GM18511 (cell line): ENCODE results near the gene ALDH3B1.

Experiments used
- ATAC-seq: cut with Tn5 transposase; IDR thresholded peaks from one replicate; pipeline ENCODE4 v1.9.1; 2021; ENCODE audit warnings: mild to moderate bottlenecking, moderate library complexity; ENCODE audit not compliant: unreplicated experiment

ALDH3B1 gene

DNA sequence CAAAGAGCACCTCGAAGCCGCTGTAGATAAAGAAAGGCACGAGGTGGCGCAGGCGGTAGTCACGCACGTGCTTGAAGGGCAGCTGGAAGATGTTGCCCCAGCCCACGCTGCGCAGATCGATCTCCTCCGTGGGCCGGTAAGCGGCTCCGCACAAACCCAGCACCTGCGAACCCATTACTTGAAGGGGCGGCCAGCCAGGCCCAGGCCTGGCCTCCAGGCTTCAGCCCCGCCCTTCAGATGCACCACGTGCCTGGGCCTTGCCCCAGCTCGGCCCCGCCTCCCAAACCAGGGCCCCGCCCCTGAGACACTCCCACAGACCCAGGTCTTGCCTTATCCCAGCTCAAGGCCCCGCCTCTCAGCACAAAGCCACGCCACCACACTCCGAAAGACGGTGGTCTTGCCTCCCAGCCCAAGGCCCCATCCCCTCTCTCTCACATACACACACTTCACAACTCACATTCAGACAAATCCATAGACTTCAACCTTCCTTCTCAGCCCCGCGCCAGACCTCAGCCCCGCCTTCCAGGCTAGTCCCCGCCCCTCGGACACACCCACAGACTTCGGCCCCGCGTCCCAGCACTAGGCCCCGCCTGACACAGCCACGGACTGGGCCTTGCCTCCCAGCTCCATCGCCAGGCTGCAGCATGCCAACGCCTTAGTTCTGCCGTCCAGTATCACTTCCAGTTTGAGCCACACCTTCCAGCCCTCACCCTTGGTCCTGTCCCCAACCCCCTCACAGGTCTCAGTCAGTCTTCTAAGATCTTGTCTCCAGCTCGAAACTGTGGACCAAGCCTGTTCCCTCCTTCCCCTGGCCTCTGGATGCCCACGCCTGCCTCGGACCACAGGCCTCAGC, 13.3 kb upstream of the ALDH3B1 start:
- ATAC-seq, result no peak

DNA sequence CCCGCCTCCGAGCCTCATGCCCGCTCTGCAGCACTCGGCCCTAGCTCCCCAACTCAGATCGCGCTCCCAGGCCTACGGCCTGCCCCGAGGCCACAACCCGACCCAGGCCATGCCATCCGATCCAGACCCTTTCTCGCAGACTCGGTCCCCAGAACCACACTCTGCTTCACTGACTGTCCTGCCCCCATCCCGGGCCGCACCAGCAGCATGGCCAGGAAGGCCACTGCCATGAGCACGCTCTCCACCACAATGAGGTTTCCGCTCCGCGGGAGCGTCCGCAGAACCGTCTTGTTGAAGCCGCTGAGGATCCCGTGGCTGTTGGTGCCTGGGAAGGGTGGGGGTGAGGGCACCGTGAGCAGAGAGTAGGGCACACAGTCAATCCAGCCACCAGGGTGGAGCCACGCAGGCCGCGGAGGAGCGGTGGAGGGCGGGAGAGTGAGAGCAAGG, 12.6 kb upstream of the ALDH3B1 start:
- ATAC-seq, result no peak

DNA sequence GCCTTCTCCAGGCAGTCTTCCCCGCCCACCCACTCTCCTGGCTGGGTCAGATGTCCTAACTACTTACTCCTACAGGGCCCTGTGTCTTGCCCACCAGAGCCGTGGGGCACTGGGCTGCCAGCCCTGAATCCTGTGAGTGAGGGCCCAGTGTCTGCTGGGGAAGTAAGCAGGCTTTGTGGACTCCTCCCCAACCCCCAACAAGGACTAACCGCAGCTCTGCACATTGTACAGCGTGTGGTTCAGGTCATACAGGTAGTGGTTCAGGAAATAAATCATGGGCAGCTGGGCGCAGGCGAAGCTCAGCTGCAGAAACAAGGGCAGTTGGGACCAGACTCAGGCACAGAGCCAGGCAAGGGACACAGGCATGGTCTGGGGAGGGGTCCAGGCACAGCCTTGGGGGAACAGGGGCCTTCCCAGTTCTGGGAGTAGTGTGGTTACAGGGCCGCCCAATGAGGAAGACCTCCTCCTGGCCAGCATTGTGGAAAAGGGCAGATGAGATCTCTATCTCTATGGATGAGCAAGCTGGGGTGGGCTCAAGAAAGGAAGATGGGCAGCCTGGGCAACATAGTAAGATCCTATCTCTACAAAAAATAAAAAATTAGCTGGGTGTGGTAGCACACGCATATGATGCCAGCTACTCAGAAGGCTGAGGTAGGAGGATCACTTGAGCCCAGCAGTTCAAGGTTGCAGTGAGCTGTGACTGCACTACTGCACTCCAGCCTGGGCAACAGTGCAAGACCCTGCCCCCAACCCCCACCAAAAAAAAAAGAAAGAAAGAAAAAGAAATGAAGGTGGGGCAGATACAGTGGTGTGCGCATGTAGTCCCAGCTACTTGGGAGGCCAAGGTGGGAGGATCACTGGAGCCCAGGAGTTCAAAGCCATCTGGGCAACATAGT, 11.7 kb upstream of the ALDH3B1 start:
- ATAC-seq, result no peak

DNA sequence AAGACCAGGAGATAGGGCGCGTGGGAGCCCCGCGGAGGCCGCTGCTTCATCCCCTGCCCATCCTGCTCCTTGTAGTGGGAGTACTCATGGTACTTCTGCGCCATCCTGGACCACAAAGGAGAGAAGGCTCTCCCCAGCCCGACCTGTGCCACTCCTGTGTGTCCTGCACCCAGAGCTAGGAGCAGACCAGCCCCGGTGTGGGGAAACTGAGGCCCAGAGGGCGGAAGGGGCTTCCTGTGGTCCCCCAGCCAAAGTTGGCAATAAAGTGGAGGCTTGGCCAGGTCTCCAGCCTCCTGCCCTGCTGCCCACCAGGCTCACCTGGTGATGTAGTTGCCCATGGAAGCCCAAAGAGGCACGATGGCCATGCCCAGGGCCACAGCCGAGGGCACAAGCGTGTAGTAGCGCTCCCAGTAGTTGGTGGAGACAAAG, 10.9 kb upstream of the ALDH3B1 start:
- ATAC-seq, result no peak

- ATAC-seq, result no peak
Observed at GRCh38 chr11:67999704-68000103, 10.4 kb upstream of the ALDH3B1 start.

GRCh38 chr11:68002575-68002937, 7.6 kb upstream of the ALDH3B1 start:
- peak; percentile 13 for ATAC-seq

DNA sequence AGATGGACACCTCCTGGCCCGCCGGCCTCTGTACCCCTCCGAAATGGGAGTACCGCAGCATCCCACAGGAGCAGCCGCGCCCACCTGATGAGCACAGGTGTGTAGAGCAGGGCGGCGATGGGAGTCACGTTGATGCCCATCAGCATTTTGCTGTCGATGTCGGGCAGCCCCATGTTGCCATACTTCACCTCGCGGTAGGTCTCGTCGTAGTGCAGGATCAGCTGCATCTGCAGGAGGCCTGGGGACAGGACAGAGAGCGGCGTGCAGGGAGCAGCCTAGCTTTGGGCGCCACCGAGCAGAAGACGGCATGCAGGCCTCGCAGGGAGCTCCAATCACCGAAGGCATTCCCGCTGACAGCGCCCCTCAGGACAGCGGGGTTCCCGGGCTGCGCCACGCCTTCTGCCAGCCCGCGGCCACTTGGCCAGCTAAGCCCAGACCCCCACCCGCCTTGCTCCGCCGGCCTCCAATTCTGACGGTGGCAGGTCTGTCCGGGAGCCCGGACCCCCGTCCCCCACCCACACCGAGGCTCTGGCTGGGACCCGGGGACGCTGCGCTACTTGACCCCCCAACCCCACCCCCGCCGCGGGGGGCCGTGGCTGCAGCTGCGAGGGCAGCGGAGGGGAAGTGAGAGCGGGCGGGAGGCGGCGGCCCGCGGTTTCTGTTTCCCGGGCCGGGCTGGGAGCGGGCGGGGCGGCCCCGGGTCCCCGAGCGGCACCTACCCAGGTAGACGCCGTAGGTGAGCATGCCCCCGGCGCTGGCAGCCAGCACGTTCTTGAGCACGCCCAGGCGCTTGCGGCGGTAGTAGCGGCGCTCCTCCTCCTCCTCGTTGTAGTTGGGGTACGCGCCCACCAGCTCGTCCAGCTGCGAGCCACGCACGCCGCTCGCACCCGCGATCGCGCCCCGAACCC, 6.9 kb upstream of the ALDH3B1 start:
- ATAC-seq, result peak; percentile 50

DNA sequence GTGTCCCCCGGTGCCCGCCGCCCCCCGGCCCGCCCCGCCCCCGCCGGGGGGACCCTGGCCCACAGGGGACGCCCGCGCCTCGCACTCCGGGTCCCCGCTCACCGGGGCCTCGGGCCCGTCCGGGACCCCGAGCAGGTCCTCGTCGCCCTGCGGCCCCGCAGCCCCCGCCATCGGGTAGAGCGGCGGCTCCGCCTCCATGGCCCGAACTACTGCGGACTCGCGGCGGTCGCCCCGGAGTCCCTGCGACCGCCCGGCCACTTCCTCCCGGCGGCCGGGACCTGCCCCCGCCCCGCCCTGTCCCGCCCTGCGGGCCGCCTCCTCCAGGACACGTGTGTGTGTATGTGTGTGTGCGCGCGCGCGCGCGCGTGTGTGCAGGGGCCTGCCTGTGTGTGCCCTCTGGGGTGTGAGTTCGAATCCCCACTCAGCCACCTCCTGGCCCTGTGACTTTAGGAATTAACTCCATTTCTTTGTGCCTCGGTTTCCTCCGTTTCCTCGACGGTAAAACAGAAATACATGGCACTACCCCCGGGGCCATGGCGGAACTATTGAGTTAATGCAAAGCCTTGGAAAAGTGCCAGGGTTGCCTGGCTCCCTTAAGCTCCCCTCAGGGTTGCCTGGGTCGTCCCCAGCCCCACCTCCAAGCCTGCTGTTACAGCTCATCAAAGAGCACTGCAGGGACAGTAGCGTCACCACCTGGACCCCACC, 6.1 kb upstream of the ALDH3B1 start, which contains the start of gene UNC93B1:
Gene UNC93B1 (minus strand): TSS at position 252 of the 705 bp plus-strand sequence. CDS start 54 bp downstream, at position 198.
- ATAC-seq, result peak; percentile 60

DNA sequence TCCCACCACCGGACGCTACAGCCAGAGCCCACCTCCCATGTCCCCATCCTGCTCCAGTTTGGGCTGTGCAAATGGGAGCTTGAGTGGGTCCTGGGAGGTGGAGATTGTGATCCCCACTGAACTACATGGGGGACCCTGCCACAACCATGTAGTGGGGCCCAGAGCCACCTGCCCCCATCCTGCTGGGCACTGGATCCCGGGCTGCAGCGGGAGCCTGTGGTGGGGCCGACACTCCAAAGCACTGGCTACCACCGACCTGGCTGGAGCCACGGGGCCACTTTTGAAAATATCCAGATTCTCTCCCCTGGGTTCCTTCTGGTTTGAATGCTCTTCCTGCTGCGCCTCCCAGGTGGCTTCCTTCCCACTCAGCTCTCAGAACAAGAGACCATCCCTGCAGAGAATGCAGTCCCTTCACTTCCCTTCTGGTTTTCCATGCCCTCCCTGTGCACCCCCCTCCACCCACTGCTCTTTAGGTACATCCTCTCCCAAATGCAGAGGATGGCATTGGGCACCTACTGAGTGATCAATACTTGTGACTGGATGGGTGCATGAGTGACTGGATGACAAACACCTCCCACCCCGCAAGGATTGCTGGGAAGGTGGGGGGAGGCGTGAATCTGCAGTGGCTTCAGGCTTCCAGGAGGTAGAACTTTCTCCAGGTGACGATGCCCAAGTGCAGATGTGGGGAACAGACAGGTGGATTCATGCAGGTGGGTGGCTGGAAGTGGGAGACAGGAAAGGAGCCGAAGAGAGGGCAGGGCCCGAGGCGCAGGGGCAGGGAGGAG, 5.4 kb upstream of the ALDH3B1 start:
- ATAC-seq, result no peak

DNA sequence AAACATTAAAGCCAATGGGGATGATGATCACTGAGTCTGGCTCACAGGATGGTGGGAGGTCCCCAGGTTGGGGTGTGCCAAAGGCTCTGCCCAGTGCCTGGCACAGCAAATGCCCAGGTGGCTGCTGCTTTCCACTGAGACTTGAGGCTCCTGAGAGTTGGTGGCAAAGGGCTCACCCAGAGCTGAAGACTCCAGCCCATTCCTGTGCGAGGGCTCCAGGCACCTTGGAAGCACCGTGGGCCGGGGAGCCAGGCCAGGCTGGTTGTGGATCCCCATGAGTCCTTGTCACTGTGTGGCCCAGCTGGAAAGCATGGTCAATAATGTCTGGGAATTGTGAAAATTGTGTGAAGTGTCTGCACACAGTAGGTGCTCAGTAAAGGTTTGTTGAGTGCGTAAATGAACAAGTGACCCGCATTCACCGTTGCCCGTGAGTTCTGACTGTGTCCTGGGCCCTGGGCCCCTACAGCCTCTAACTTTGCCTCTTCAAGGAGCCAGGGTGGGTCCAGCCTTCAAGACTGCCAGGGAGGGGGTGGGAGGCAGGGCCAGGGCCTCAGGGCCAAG, 3.4 kb upstream of the ALDH3B1 start:
- no peak for ATAC-seq

DNA sequence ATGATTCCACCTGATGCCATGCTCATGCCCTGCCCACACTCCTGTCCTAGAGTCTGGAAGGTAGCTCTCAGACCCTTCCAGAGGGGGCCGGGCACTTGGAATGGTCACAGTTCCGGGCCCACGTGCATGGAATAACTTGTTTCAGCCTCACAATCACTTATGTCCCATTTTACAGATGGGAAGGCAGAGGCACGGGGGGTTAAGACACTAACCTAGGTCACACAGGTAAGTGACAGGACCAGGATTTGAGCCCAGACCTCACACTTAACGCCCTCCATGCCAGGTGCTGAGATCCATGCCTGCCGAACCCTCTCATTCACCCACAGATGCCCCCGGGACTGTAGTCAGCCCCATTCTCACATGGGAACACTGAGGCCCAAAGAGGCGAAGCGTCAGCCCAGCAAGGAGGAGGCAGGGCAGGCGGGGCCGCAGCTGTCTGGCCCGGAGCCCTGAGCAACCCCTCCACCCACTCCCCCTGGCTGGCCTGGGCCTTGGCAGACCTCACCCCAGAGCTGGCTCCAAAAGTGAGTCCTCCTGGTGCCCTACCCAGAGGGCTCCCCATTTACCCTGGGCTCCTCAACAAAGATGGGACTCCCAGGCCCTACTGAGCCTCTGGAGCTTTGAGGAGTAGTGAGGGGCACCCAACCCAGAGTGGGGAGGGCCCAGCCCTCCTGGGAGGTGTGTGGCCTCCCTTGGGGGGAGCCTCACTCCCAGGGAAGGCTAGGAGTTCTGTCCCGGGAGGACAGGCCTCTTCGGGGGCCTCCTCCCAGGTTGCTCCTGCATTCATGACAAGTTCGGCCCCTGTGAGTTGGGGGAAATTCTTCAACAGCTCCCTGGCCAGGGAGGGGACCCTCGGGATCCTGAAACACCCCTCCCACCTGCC, 2.4 kb upstream of the ALDH3B1 start:
- no peak for ATAC-seq

DNA sequence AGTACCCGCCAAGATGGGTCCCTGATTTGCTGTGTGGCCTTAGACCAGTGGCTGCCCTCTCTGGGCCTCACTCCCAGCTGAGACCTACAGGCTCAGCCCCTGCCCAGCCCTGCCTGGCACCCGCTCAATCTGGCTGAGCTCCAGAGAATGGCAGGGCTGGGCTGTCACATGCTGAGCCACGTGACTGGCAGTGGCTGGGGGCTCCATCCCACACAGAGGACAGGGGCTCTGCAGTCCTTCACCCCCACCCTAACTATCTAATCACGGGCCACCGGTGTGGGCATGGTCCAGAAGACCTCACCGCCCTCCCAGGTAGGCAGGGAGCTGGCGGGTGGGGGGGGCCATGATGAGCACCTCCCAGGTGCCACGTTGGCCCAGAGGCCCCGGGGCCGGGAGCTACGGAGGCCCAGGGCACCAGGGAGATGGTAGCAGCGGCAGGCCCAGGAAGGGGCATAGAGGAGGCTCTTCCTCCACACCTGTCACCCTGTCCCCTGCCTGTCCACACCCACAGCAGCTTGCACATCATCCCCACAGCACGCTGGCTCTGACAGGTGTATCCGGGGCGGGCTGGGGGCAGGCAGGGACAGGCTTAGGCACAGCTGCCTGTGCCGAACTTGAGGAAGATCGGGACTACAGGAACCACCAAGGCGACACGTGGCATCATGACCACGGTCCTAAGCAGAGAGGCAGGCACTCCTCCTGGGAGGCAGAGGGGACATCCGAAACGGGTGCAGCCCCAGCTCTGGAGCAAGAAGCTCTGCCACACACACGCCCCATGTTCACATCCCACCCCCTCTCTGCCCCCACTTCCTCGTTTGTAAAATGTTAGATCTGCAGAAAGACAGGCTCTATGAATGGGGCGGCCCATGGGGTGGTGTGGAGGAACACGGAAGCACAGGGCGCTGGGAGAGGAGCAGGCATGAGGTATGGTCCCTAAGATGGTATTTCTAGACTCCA, 1.5 kb upstream of the ALDH3B1 start:
- no peak for ATAC-seq

- ATAC-seq, result no peak
Observed at GRCh38 chr11:68009391-68010089, 587 bp upstream of the ALDH3B1 start.

- ATAC-seq, result no peak
Observed at GRCh38 chr11:68011051-68011943, 1.2 kb downstream of the ALDH3B1 start.
